Activated gamma-delta T cell treated with anti-CD3 and anti-CD28 coated beads, Interleukin-2, amount 50 U/mL, for 16 hours (primary cell): Measurements from ENCODE around the gene IFRD2.
"Not testable (repeated sequence)": the region's sequence is repeated elsewhere in the genome, so short reads cannot be mapped to it uniquely, and the experiment has no call there.

Source experiments
- DNase-seq: peaks from one replicate; pipeline ENCODE4 v3.0.0-alpha.2; 2020; ENCODE audit warnings: low read depth

IFRD2 gene

GRCh38 chr3:50286322-50287227, 5.7 kb downstream of the IFRD2 start:
- DNase-seq: no peak

DNA sequence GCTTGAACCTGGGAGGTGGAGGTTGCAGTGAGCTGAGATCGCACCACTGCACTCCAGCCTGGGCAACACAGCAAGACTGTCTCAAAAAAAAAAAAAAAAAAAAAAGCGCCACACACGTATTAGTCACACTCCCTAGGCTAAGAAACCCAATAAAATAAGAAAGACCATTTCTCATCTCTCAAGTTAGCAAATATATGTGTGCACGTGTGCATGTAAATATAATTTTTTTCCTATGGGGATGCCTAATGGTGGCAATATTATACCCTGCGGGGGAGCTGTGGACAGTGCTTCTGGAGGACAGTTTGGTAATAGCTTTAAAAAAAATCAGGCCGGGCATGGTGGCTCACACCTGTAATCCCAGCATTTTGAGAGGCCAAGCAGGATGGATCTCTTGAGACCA, 8.1 kb downstream of the IFRD2 start:
- DNase-seq: not testable (repeated sequence)

- DNase-seq: no peak
These were observed 12.8 kb downstream of the IFRD2 start for GRCh38 chr3:50279255-50280016.

- no peak for DNase-seq
These were observed 13.4 kb downstream of the IFRD2 start, which contains the start of gene LSMEM2 for GRCh38 chr3:50278880-50279224. Gene LSMEM2, plus strand, starts transcription at chr3:50279087. Its CDS starts 27 bp downstream, at chr3:50279114.

GRCh38 chr3:50278123-50278879, 13.9 kb downstream of the IFRD2 start:
- no peak for DNase-seq

- DNase-seq: no peak
These were observed 15.5 kb downstream of the IFRD2 start for GRCh38 chr3:50276762-50277101.

DNA sequence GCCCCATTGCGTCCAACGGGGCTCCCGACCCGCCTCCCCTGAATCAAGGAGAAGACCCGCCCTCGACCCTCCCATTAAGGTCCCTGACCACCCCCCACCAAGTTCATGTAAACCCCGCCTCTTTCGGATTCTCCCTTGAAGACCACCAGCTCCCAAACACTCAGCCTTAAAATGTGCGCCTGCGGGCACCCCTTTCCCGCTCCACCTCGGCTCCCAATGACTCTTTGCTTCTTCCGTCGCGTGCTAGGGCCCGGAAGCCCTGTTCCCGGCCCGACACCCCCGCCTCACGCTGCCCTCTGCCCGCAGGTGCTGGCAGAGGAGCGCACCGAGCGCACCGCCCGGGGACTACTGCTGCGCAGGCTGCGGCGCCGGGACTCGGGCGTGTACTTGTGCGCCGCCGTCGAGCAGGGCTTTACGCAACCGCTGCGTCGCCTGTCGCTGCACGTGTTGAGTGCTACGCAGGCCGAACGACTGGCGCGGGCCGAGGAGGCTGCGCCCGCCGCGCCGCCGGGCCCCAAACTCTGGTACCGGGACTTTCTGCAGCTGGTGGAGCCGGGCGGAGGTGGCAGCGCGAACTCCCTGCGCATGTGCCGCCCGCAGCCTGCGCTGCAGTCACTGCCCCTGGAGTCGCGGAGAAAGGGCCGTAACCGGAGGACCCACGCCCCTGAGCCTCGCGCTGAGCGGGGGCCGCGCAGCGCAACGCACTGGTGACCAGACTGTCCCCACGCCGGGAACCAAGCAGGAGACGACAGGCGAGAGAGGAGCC, 16.1 kb downstream of the IFRD2 start:
- no peak for DNase-seq

DNA sequence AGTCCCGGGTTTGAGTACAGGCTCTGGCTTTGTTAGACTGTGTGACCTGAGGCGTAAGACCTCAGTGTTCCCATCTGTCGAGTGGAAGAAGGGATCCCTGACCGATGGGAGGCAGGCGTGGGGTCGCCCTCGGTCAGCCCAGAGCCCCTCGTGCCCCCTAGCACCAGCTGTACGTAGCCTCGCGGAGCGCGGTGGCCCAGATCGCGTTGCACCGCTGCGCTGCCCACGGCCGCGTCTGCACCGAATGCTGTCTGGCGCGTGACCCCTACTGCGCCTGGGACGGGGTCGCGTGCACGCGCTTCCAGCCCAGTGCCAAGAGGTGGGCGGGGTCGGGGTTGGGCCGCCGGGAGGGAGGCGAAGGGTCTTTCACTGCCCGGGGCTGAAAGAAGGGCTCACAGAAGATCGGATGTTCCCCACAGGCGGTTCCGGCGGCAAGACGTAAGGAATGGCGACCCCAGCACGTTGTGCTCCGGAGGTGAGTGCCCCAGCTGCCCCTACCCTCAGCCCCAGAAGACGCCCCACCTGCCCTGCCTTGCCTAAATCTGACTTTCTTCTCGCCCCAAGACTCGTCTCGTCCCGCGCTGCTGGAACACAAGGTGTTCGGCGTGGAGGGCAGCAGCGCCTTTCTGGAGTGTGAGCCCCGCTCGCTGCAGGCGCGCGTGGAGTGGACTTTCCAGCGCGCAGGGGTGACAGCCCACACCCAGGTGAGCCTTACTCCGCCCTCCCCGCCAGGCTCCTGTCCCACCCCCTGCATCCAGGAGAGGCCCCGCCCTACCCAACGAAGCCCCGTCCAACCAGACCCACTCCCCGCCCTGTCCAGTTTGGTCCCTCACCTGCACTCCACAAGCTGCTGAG, 16.9 kb downstream of the IFRD2 start:
- DNase-seq: no peak

GRCh38 chr3:50274371-50275104, 17.7 kb downstream of the IFRD2 start:
- peak; percentile 31 for DNase-seq

- DNase-seq: no peak
These were observed 18.6 kb downstream of the IFRD2 start for GRCh38 chr3:50273689-50274065.

DNA sequence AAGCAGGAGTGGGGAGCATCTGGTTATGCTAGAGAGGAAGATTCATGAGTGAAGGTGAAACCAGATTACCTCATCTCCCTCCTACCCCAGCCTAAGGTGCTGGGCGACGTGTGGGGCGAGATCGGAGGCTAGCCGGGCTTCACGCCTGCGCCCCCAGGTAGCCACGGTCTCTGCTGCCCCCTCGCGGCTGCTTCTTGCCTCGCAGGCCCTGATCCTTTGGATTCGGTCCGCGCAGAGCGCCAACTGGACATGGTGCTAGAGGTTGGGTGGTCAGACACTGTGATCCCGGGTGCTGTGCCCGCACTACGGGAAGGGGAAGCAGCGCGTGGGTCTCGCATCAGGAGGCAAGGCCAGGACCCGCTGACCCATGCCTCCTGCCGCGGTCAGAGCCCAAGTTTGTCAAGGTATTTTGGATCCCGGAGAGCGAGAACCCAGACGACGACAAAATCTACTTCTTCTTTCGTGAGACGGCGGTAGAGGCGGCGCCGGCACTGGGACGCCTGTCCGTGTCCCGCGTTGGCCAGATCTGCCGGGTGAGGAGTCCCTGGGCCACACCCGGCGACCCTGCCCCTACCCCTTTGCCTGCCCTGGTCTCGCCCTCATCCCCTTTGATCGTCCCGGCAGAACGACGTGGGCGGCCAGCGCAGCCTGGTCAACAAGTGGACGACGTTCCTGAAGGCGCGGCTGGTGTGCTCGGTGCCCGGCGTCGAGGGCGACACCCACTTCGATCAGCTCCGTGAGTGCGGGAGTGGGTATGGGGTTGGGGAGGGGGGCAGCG, 19.1 kb downstream of the IFRD2 start:
- peak; percentile 87 for DNase-seq

- not testable (repeated sequence) for DNase-seq
These were observed 19.7 kb downstream of the IFRD2 start for GRCh38 chr3:50272538-50272910.

DNA sequence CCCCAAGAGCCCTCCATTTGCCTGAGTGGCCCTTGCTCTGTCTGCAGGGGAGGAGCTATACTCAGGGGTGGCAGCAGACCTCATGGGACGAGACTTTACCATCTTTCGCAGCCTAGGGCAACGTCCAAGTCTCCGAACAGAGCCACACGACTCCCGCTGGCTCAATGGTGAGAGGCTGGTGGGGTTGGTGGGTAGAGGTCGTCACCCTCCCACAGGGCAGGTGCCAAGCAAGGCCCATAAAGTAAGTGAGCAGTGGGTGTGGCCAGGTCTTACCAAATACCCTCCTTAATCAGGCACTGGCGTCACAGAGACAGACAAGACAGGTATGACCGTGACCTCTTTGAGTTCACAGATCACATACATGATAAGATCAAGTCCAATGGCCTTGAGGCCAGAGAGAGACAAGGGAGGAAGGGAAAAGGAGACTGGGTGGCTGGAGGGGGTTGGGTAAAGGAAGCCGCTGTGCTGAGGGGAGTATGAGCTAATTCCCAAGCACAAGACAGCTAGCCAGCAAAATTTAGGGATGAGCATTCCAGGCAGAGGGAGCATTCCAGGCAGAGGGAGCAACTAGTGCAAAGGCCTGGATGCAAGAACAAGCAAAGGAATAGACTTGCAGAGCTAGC, 20.8 kb downstream of the IFRD2 start:
- DNase-seq: no peak

- DNase-seq: no peak
These were observed 21.6 kb downstream of the IFRD2 start for GRCh38 chr3:50270422-50271224.

GRCh38 chr3:50269977-50270413, 22.2 kb downstream of the IFRD2 start:
- no peak for DNase-seq

- DNase-seq: no peak
These were observed 22.8 kb downstream of the IFRD2 start for GRCh38 chr3:50269460-50269859.

DNA sequence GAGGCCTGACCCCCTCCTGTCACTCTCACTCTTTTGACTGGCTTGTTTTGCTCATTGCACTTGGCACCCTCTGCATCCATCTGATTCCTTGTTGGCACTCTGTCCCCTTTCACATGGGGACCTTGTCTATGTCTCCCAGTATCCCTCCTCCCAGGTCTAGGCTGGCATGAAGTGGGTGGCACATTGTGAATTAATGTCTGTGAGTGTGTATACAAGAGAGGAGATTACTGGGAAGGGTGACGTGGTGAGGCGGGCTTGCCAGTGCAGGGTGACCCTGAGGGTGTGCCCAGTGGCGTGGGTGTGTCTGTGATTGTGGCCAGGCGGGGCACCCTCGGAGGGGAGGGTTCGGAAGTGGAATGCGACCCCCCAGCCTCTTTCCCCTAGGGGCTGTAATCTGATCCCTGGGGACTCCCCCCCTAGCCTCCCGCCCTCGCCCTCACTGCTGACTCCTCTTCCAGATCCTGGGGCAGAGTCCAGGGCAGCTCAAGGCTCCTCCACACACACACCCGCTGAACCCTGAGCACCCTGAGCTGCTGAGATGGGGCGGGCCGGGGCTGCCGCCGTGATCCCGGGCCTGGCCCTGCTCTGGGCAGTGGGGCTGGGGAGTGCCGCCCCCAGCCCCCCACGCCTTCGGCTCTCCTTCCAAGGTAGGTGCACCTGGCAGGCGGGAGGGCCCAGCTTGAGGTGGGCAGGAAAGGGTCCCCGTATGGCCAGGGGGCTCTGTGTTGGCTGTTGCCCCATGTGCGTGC, 23.4 kb downstream of the IFRD2 start, which contains the start of gene SEMA3B:
TSS of gene SEMA3B (plus strand) at position 445 of the 749 bp plus-strand sequence. CDS start at position 539, 94 bp downstream.
- no peak for DNase-seq
